Measurements from ENCODE around the gene USP24. TPM values are rescaled to one million over a fixed set of nuclear protein-coding genes. Genes with fewer than 3 reads are reported as not detected.

The USP24 gene
- total RNA-seq, 1 experiment from 2014 or later: 38.5 TPM

- POLR2A ChIA-PET (ENCODE audit: unreplicated experiment): no interaction called here
These were observed 127.7 kb downstream of the USP24 start for GRCh38 chr1:55087439-55087838.

DNA sequence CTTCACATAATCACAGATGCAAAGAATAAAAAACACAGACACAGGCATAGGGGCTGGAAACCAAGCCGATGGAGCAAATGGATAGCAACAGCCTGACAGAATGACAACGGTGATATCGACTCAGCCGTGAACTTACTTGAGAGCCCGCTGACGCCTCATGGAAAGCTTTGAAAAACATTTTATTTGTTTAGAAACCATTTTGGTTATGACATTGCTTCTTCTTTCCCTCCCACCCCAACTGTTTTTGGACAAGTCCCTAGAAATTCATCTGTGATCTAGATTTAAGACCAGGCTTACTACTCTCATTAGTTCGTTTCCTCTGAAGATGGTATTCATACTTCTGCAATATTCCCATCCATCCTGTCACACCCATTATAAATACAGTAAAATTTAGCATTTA is 130.9 kb downstream of the USP24 start:
- H3K9me3 ChIP-seq (ENCODE audit: low read length): no peaks in the 10 kb centered on the region
- H3F3A ChIP-seq (ENCODE audit: low read length, unreplicated experiment): no peaks in the 10 kb centered on the region
- DNase-seq: no peak
- intact Hi-C loops (cut with micrococcal nuclease): no loop called here
- TF ChIP-seq EZH2phosphoT487 (IDR thresholded peaks at IDR 0.05; ENCODE audit: borderline replicate concordance, low read length) (no peak), EZH2 (IDR thresholded peaks at IDR 0.05; ENCODE audit: low read length, unreplicated experiment) (no peak), CTCF (conservative IDR thresholded peaks at IDR 0.05; ENCODE audit: low read depth, low read length) (no peak)
- ATAC-seq: no peak
- POLR2A ChIA-PET (ENCODE audit: unreplicated experiment): no interaction called here
- H2AFZ ChIP-seq (ENCODE audit: low read length): no peak overlapping the region
- no peaks in the 10 kb centered on the region for H4K20me1 ChIP-seq (ENCODE audit: low read length)
- no TSS peak for BruUV-seq (replicated peaks)
- no peak overlapping the region for H3K4me2 ChIP-seq (ENCODE audit: low read length)
- no peaks in the 10 kb centered on the region for H3K27me3 ChIP-seq (ENCODE audit: low read length)
- H3K27ac ChIP-seq (ENCODE audit: low read length): no peak overlapping the region
- no peak overlapping the region for H3K9ac ChIP-seq (ENCODE audit: low read length)
- CTCF ChIA-PET: no interaction called here
- no peaks in the 10 kb centered on the region for H3K9me2 ChIP-seq (replicated peaks; ENCODE audit: low read length)
- peaks cover 10% of the 10 kb centered on the region; the same call in 1 of the 2 replicates for H3K4me1 ChIP-seq (ENCODE audit: insufficient read depth, low read length)
- peaks cover 62% of the 10 kb centered on the region for H3K36me3 ChIP-seq (ENCODE audit: low read depth, low read length)
- H3K4me3 ChIP-seq (ENCODE audit: low read length): no peak overlapping the region
- no peaks in the 10 kb centered on the region for H3K79me2 ChIP-seq (ENCODE audit: low read length)

More at GRCh38 chr1:55087439-55087838, 127.7 kb downstream of the USP24 start:
- peaks cover 69% of the 10 kb centered on the region for H3K36me3 ChIP-seq (ENCODE audit: low read depth, low read length)
- H3K4me1 ChIP-seq (ENCODE audit: insufficient read depth, low read length): no peaks in the 10 kb centered on the region
- no peaks in the 10 kb centered on the region for H3K9me3 ChIP-seq (ENCODE audit: low read length)
- no peak overlapping the region for H3K4me3 ChIP-seq (ENCODE audit: low read length)
- no peaks in the 10 kb centered on the region for H4K20me1 ChIP-seq (ENCODE audit: low read length)
- no peaks in the 10 kb centered on the region for H3F3A ChIP-seq (ENCODE audit: low read length, unreplicated experiment)
- intact Hi-C loops (cut with micrococcal nuclease): no loop called here
- no peak overlapping the region for H2AFZ ChIP-seq (ENCODE audit: low read length)
- H3K9ac ChIP-seq (ENCODE audit: low read length): no peak overlapping the region
- H3K4me2 ChIP-seq (ENCODE audit: low read length): no peak overlapping the region
- TF ChIP-seq EZH2 (IDR thresholded peaks at IDR 0.05; ENCODE audit: low read length, unreplicated experiment): no peak
- TF ChIP-seq EZH2phosphoT487 (IDR thresholded peaks at IDR 0.05; ENCODE audit: borderline replicate concordance, low read length): no peak
- H3K27me3 ChIP-seq (ENCODE audit: low read length): no peaks in the 10 kb centered on the region
- no TSS peak for BruUV-seq (replicated peaks)
- no peak for DNase-seq
- CTCF ChIA-PET: no interaction called here
- no peak for ATAC-seq
- no peaks in the 10 kb centered on the region for H3K79me2 ChIP-seq (ENCODE audit: low read length)
- H3K27ac ChIP-seq (ENCODE audit: low read length): no peak overlapping the region
- H3K9me2 ChIP-seq (replicated peaks; ENCODE audit: low read length): no peaks in the 10 kb centered on the region

DNA sequence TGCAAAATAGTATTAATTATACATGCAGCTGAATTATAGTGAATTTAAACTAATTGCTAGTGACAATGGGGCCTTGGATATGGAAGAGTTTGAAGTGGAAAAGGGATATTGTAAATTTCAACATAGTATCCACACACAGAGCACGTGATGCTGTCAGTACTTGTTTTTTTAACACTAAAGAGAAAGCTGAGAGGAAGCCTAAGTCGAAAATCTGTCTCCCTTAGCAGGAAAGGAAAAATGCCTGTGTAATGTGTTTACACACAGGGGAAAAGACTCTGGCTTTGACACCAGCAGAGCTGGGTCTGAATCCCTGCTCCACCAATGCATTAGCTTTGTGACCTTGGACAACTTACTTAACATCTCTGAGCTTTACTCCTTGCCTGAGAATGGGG is 133.3 kb downstream of the USP24 start:
- BruUV-seq (replicated peaks): no TSS peak
- H3K36me3 ChIP-seq (ENCODE audit: low read depth, low read length): peaks cover 60% of the 10 kb centered on the region

More for the DNA sequence above, 133.3 kb downstream of the USP24 start:
- POLR2A ChIA-PET (ENCODE audit: unreplicated experiment): no interaction called here
- intact Hi-C loops (cut with micrococcal nuclease): no loop called here
- Histone ChIP-seq H3K9me3 (ENCODE audit: low read length) (no peaks in the 10 kb centered on the region), H4K20me1 (ENCODE audit: low read length) (no peaks in the 10 kb centered on the region), H3F3A (ENCODE audit: low read length, unreplicated experiment) (no peaks in the 10 kb centered on the region), H3K9me2 (replicated peaks; ENCODE audit: low read length) (no peaks in the 10 kb centered on the region), H3K4me2 (ENCODE audit: low read length) (no peak overlapping the region), H3K79me2 (ENCODE audit: low read length) (no peaks in the 10 kb centered on the region), H3K27ac (ENCODE audit: low read length) (no peak overlapping the region), H3K4me1 (ENCODE audit: insufficient read depth, low read length) (peaks cover 10% of the 10 kb centered on the region; the same call in 1 of the 2 replicates), H3K27me3 (ENCODE audit: low read length) (no peaks in the 10 kb centered on the region), H2AFZ (ENCODE audit: low read length) (no peak overlapping the region), H3K9ac (ENCODE audit: low read length) (no peak overlapping the region), H3K4me3 (ENCODE audit: low read length) (no peak overlapping the region)
- no peak for ATAC-seq
- TF ChIP-seq CTCF (conservative IDR thresholded peaks at IDR 0.05; ENCODE audit: low read depth, low read length) (no peak), EZH2 (IDR thresholded peaks at IDR 0.05; ENCODE audit: low read length, unreplicated experiment) (no peak), EZH2phosphoT487 (IDR thresholded peaks at IDR 0.05; ENCODE audit: borderline replicate concordance, low read length) (no peak)
- CTCF ChIA-PET: no interaction called here
- no peak for DNase-seq

All from PC-3 (cell line).